H1 (cell line): ENCODE results near the gene NFAM1. TPM values are rescaled to one million over a fixed set of nuclear protein-coding genes. Genes with fewer than 3 reads are reported as not detected.

Experiments used
- CTCF ChIA-PET: fragments of 300-600 bp; sonication (Branson Sonifier 250); formaldehyde crosslinking; loops from one replicate; lab custom pipeline; 2021; ENCODE audit not compliant: partially characterized antibody; lab: Charles Lee
- POLR2A ChIA-PET: fragments of 300-600 bp; sonication (Branson Sonifier 250); formaldehyde crosslinking; loops from one replicate; lab custom pipeline; 2021; ENCODE audit warnings: inconsistent platforms; ENCODE audit not compliant: partially characterized antibody; lab: Charles Lee
- DNase-seq, 2 experiments: peaks; one replicate each; pipeline versions ENCODE4 v3.0.0 to v3.0.0-alpha.2; 2010 to 2022; ENCODE audit warnings: low spot score in 2 of 2, low read depth in 1 of 2, mixed read lengths in 1 of 2
- FAIRE-seq: peaks from 2 replicates; lab custom pipeline; 2011; peaks lifted over from hg19 to GRCh38; lab: Jason Lieb, UNC
- H2AFZ ChIP-seq: 2 replicates; pipeline ENCODE4 v1.8.1; 2012; ENCODE audit warnings: low read length, inconsistent platforms
- H2AK5ac ChIP-seq: 2 replicates; pipeline ENCODE4 v1.6.1; 2013; ENCODE audit warnings: low read depth, low read length
- H2BK120ac ChIP-seq: replicated peaks from 2 replicates; pipeline ENCODE3; 2013; ENCODE audit warnings: low read depth, low read length, inconsistent platforms
- H2BK12ac ChIP-seq: 2 replicates; pipeline ENCODE4 v1.6.1; 2013; ENCODE audit warnings: low read depth, low read length
- H2BK15ac ChIP-seq: 2 replicates; pipeline ENCODE4 v1.6.1; 2013; ENCODE audit warnings: low read length
- H2BK20ac ChIP-seq: 2 replicates; pipeline ENCODE4 v1.6.1; 2013; ENCODE audit warnings: low read length
- H2BK5ac ChIP-seq: 2 replicates; pipeline ENCODE4 v1.6.1; 2013; ENCODE audit warnings: low read depth, low read length
- H3K14ac ChIP-seq: 2 replicates; pipeline ENCODE4 v1.6.1; 2013; ENCODE audit warnings: inconsistent platforms; ENCODE audit not compliant: insufficient read length
- H3K18ac ChIP-seq: 2 replicates; pipeline ENCODE4 v1.6.1; 2013; ENCODE audit warnings: low read length; ENCODE audit errors: extremely low read depth
- H3K23ac ChIP-seq: 2 replicates; pipeline ENCODE4 v1.6.1; 2013; ENCODE audit warnings: inconsistent platforms; ENCODE audit not compliant: insufficient read length
- H3K23me2 ChIP-seq: 2 replicates; pipeline ENCODE4 v1.6.1; 2013; ENCODE audit warnings: low read depth, low read length
- H3K27ac ChIP-seq: 2 replicates; pipeline ENCODE4 v1.6.1; 2011; ENCODE audit warnings: low read depth, low read length, inconsistent platforms
- H3K27me3 ChIP-seq, 4 experiments: replicated peaks in 1 of 4; 1 replicate in 1 of 4; 2 replicates in 3 of 4; pipeline versions ENCODE4 v1.6.1 to v1.8.1; 2011 to 2013; ENCODE audit warnings: low read length in 3 of 4, mild to moderate bottlenecking in 3 of 4, inconsistent platforms in 2 of 4, mixed read lengths in 2 of 4, moderate library complexity in 1 of 4; ENCODE audit not compliant: control insufficient read depth in 3 of 4, insufficient read depth in 3 of 4; ENCODE audit errors: extremely low read depth in 1 of 4
- H3K36me3 ChIP-seq, 4 experiments: 2 replicates each; pipeline versions ENCODE4 v1.6.1 to v1.8.1; 2011 to 2013; ENCODE audit warnings: mild to moderate bottlenecking in 4 of 4, low read length in 3 of 4, moderate library complexity in 2 of 4, control low read depth in 1 of 4, inconsistent platforms in 1 of 4; ENCODE audit not compliant: insufficient read depth in 4 of 4, control insufficient read depth in 2 of 4
- H3K4ac ChIP-seq: replicated peaks from 2 replicates; pipeline ENCODE3; 2013; ENCODE audit warnings: low read length, low read depth, mixed read lengths, inconsistent platforms; ENCODE audit not compliant: insufficient read length
- H3K4me1 ChIP-seq, 4 experiments: replicated peaks in 1 of 4; 1 replicate in 1 of 4; 2 replicates in 3 of 4; pipeline versions ENCODE4 v1.6.1 to v1.8.1; 2011 to 2013; ENCODE audit warnings: low read length in 3 of 4, inconsistent platforms in 2 of 4, mixed read lengths in 1 of 4; ENCODE audit not compliant: insufficient read depth in 4 of 4, control insufficient read depth in 3 of 4
- H3K4me2 ChIP-seq, 2 experiments: 2 replicates each; pipeline versions ENCODE4 v1.6.1 to v1.8.1; 2011 to 2013; ENCODE audit warnings: low read depth in 2 of 2, low read length in 2 of 2, control low read depth in 1 of 2, inconsistent platforms in 1 of 2, mild to moderate bottlenecking in 1 of 2; ENCODE audit not compliant: insufficient read depth in 1 of 2
- H3K4me3 ChIP-seq, 4 experiments: fragments of 200-600, 300-600 bp in 1 of 4; sonication (generic), shearing (Covaris generic), sonication (Bioruptor Twin) in 1 of 4; 2 replicates each; pipeline versions ENCODE4 v1.5.1 to v1.8.1; 2011 to 2016; ENCODE audit warnings: low read length in 4 of 4, low read depth in 3 of 4, control low read depth in 2 of 4, inconsistent platforms in 2 of 4, mild to moderate bottlenecking in 2 of 4, mixed read lengths in 1 of 4, moderate library complexity in 1 of 4; ENCODE audit not compliant: insufficient read depth in 2 of 4; ENCODE audit errors: extremely low read depth in 1 of 4
- H3K56ac ChIP-seq: replicated peaks from 2 replicates; pipeline ENCODE3; 2013; ENCODE audit warnings: low read depth, mild to moderate bottlenecking, mixed read lengths, low read length, inconsistent platforms; ENCODE audit not compliant: insufficient read length
- H3K79me1 ChIP-seq: 2 replicates; pipeline ENCODE4 v1.6.1; 2013; ENCODE audit warnings: low read depth, low read length, control low read depth
- H3K79me2 ChIP-seq, 2 experiments: 2 replicates each; pipeline versions ENCODE4 v1.6.1 to v1.8.1; 2012 to 2013; ENCODE audit warnings: low read length in 2 of 2, mild to moderate bottlenecking in 2 of 2, inconsistent platforms in 1 of 2; ENCODE audit not compliant: insufficient read depth in 2 of 2, control insufficient read depth in 1 of 2
- H3K9ac ChIP-seq, 4 experiments: replicated peaks in 1 of 4; 1 replicate in 1 of 4; 2 replicates in 3 of 4; pipeline versions ENCODE4 v1.6.1 to v1.8.1; 2011 to 2013; ENCODE audit warnings: low read depth in 3 of 4, low read length in 3 of 4, control low read depth in 2 of 4, mild to moderate bottlenecking in 2 of 4, moderate library complexity in 2 of 4, inconsistent platforms in 1 of 4; ENCODE audit errors: extremely low read depth in 1 of 4
- H3K9me3 ChIP-seq, 2 experiments: 2 replicates each; pipeline versions ENCODE4 v1.6.1 to v1.8.1; 2012 to 2013; ENCODE audit warnings: mild to moderate bottlenecking in 2 of 2, moderate library complexity in 2 of 2, control low read depth in 1 of 2, inconsistent platforms in 1 of 2, low read depth in 1 of 2, low read length in 1 of 2, mixed read lengths in 1 of 2; ENCODE audit not compliant: insufficient read depth in 2 of 2
- H4K20me1 ChIP-seq, 2 experiments: replicated peaks in 1 of 2; 2 replicates each; pipeline versions ENCODE3 to v1.8.1; 2011 to 2013; ENCODE audit warnings: inconsistent platforms in 2 of 2, low read length in 2 of 2, mild to moderate bottlenecking in 1 of 2; ENCODE audit not compliant: insufficient read depth in 2 of 2, control insufficient read depth in 1 of 2
- H4K5ac ChIP-seq: 2 replicates; pipeline ENCODE4 v1.6.1; 2013; ENCODE audit warnings: low read length, low read depth, mixed read lengths, inconsistent platforms; ENCODE audit not compliant: insufficient read length
- H4K8ac ChIP-seq: 2 replicates; pipeline ENCODE4 v1.8.0; 2013; ENCODE audit warnings: mild to moderate bottlenecking, moderate library complexity, low read length, inconsistent platforms; ENCODE audit not compliant: insufficient read depth; ENCODE audit errors: extremely low read depth
- H4K91ac ChIP-seq: replicated peaks from 2 replicates; pipeline ENCODE3; 2013; ENCODE audit warnings: low read length, mixed read lengths, inconsistent platforms; ENCODE audit not compliant: insufficient read length
- CBX5 ChIP-seq: fragments of 300-800, 300-1000 bp; sonication (generic); IDR thresholded peaks from 2 replicates; pipeline ENCODE4 v1.7.1; 2016; ENCODE audit warnings: antibody characterized with exemption, low read length, low read depth
- GABPA ChIP-seq: IDR thresholded peaks from 2 replicates; pipeline ENCODE4 v1.6.1; 2011; ENCODE audit warnings: mild to moderate bottlenecking, low read length, moderate library complexity, borderline replicate concordance; ENCODE audit not compliant: insufficient read depth
- GTF2F1 ChIP-seq: IDR thresholded peaks from 2 replicates; pipeline ENCODE4 v1.6.1; 2012; ENCODE audit warnings: low read depth, low read length, improper control_type of control experiment, borderline replicate concordance
- HDAC6 ChIP-seq: IDR thresholded peaks from one replicate; pipeline ENCODE4 v1.7.1; 2012; ENCODE audit warnings: low read depth, mild to moderate bottlenecking, inconsistent platforms, low read length, moderate library complexity
- RAD21 ChIP-seq, 2 experiments: IDR thresholded peaks in 1 of 2; conservative IDR thresholded peaks in 1 of 2; 2 replicates each; pipeline ENCODE4 v1.6.1; 2011; ENCODE audit warnings: low read depth in 2 of 2, low read length in 2 of 2, improper control_type of control experiment in 1 of 2, inconsistent platforms in 1 of 2, mild to moderate bottlenecking in 1 of 2, moderate library complexity in 1 of 2
- RFX5 ChIP-seq: IDR thresholded peaks from 2 replicates; pipeline ENCODE4 v1.6.1; 2011; ENCODE audit warnings: low read depth, low read length, improper control_type of control experiment, borderline replicate concordance
- TAF7 ChIP-seq: optimal IDR thresholded peaks from 2 replicates; pipeline ENCODE3; 2011; ENCODE audit warnings: low read depth, mild to moderate bottlenecking, inconsistent platforms, low read length, moderate library complexity, borderline replicate concordance
- TBP ChIP-seq: IDR thresholded peaks from 2 replicates; pipeline ENCODE4 v1.6.1; 2011; ENCODE audit warnings: low read depth, low read length, improper control_type of control experiment
- TCF12 ChIP-seq: IDR thresholded peaks from 2 replicates; pipeline ENCODE4 v1.6.1; 2011; ENCODE audit warnings: low read depth, mild to moderate bottlenecking, low read length
- YY1 ChIP-seq: IDR thresholded peaks from 2 replicates; pipeline ENCODE4 v1.6.1; 2011; ENCODE audit warnings: low read depth, mild to moderate bottlenecking, low read length
- polyA plus RNA-seq, 7 experiments: library from polyadenylated mRNA; depleted of rRNA in 3 of 7; stranded (reverse) in 5 of 7; unstranded in 2 of 7; fragments of >200 nt in 5 of 7; fragments of 200-250 nt in 2 of 7; gene quantifications; 1 replicate in 5 of 7; 2 replicates in 1 of 7; 4 replicates in 1 of 7; pipeline versions ENCODE4 v1.2.1 to v1.2.3, GENCODE V29; 2011 to 2013; ENCODE audit warnings: missing spikeins in 2 of 7, mixed read lengths in 2 of 7
- total RNA-seq: library from RNA; stranded (reverse); fragmentation: NEBNext Ultra II Directional; extraction: Animal tissue kit (Norgen Biotek cat#: 25700); gene quantifications from 2 replicates; pipeline ENCODE4 v1.2.1, GENCODE V29; 2021

Gene NFAM1
- total and polyA plus RNA-seq, 2 of the 8 experiments (the other 6 are each of a cell fraction or from before 2014, with no cell fraction given): 0.62 to 0.73 TPM

DNA sequence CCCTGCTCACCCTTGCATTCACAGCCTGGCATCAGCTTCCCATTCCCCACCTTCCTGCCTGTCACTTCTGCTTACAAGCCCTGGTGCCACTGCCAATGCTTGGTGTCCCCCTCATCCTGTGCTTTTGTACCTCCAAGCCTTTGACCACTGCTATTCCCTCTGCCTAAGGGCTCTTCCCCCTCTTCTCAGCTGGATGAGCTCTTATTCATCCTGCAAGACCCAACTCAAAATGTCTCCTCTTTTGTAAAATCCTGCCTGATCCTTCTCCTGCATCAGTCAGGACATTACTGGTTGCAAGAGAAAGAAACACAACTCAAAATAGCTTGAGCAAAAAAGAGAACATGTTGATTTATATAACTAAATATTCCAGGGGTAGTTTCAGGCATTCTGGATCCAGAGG is 94.8 kb downstream of the NFAM1 start:
- H3K56ac ChIP-seq: no peak overlapping the region
- FAIRE-seq (no peak), DNase-seq (no peak)
- H4K5ac ChIP-seq: no peak overlapping the region
- no peak overlapping the region for H2BK15ac ChIP-seq
- H3K4me3 ChIP-seq: no peak overlapping the region
- H2BK5ac ChIP-seq: no peak overlapping the region
- no peaks in the 10 kb centered on the region for H3K36me3 ChIP-seq
- no peak overlapping the region for H4K91ac ChIP-seq
- H2BK120ac ChIP-seq: no peak overlapping the region
- POLR2A ChIA-PET: no interaction called here
- H3K23me2 ChIP-seq: peaks cover 7% of the 10 kb centered on the region
- no peak overlapping the region for H3K23ac ChIP-seq
- 0 out of 2 replicates have a peak overlapping the region, but pooled peaks have one; percentile 32 for H2BK20ac ChIP-seq
- CTCF ChIA-PET: interaction anchor here (0.6 to 0.9 kb wide), 4 partner anchors 15 to 264 kb away, joined by 3 read pairs; no protein-coding TSS in a partner anchor
- H4K8ac ChIP-seq: no peak overlapping the region
- H2BK12ac ChIP-seq: no peak overlapping the region
- H3K4me1 ChIP-seq: peaks cover 0 to 23% (median 10%) of the 10 kb centered on the region in 4 experiments; a peak in 6 of 7 replicates
- H3K4me2 ChIP-seq: no peak overlapping the region
- H2AK5ac ChIP-seq: 0 out of 2 replicates have a peak overlapping the region, but pooled peaks have one; percentile 53
- no peak overlapping the region for H3K27ac ChIP-seq
- H3K18ac ChIP-seq: no peak overlapping the region
- H4K20me1 ChIP-seq: peaks cover 10 to 16% of the 10 kb centered on the region in 2 experiments
- H3K14ac ChIP-seq: no peak overlapping the region
- H2AFZ ChIP-seq: no peak overlapping the region
- peaks cover 0 to 17% of the 10 kb centered on the region in 2 experiments; a peak in 1 of 4 replicates for H3K79me2 ChIP-seq
- H3K27me3 ChIP-seq: peaks cover 0 to 18% (median 11%) of the 10 kb centered on the region in 4 experiments; a peak in 4 of 7 replicates
- H3K9me3 ChIP-seq: no peaks in the 10 kb centered on the region
- H3K4ac ChIP-seq: no peak overlapping the region
- no peak overlapping the region for H3K9ac ChIP-seq
- H3K79me1 ChIP-seq: peaks cover 21% of the 10 kb centered on the region
- TF ChIP-seq RFX5: no peak
- no peak for TF ChIP-seq RAD21 (IDR thresholded peaks at IDR 0.05 in 1 of 2, conservative IDR thresholded peaks at IDR 0.05 in 1 of 2; ENCODE audit: low read depth in 2 of 2, low read length in 2 of 2)
- TF ChIP-seq GABPA: no peak
- no peak for TF ChIP-seq TAF7
- TF ChIP-seq CBX5: no peak
- no peak for TF ChIP-seq YY1
- no peak for TF ChIP-seq TBP
- TF ChIP-seq GTF2F1: no peak
- no peak for TF ChIP-seq HDAC6
- TF ChIP-seq TCF12: no peak
